Articular chondrocyte of knee joint (primary cell): ENCODE measurements around the gene JUNB. TPM values are rescaled to one million over a fixed set of nuclear protein-coding genes. Genes with fewer than 3 reads are reported as not detected.

Experiments used
- small RNA-seq: library from RNA; depleted of rRNA; stranded (forward); fragments of <200 nt; gene quantifications from one replicate; pipeline ENCODE3, GENCODE V24; 2012
- total RNA-seq: library from RNA; depleted of rRNA; stranded (reverse); fragments of >200 nt; gene quantifications from 2 replicates; pipeline ENCODE4 v1.2.3, GENCODE V29; 2012

Gene JUNB
- total RNA-seq, result 137 and 196 TPM in 2 replicates

DNA sequence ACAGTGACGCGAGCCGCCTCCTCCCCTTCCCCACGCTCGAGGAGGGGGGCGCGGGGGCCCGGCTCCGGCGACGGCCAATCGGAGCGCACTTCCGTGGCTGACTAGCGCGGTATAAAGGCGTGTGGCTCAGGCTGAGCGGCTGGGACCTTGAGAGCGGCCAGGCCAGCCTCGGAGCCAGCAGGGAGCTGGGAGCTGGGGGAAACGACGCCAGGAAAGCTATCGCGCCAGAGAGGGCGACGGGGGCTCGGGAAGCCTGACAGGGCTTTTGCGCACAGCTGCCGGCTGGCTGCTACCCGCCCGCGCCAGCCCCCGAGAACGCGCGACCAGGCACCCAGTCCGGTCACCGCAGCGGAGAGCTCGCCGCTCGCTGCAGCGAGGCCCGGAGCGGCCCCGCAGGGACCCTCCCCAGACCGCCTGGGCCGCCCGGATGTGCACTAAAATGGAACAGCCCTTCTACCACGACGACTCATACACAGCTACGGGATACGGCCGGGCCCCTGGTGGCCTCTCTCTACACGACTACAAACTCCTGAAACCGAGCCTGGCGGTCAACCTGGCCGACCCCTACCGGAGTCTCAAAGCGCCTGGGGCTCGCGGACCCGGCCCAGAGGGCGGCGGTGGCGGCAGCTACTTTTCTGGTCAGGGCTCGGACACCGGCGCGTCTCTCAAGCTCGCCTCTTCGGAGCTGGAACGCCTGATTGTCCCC lies at the start of gene JUNB:
Gene JUNB, plus strand, starts transcription at position 142 of the 706 bp plus-strand sequence. Its CDS starts 286 bp downstream, at position 428.

DNA sequence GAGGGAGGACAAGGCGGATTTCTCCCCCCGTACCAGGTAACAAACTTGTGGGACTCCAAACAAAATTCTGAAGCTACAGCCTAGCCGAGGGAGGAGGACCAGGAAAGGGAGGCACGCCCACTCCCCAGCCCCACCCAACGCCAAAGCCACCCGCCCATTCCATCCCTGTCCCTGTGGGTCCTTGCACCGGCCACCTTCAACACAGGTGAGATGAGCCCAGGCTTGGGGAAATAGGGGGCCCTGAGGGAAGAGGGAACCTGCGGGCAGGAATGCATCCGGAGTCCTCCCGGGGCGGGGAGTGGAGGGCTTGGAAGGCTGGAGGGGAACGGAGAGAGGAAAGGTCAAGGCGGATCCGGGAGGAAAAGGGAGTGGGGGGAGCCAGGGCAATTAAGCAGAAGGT lies 39.7 kb upstream of the JUNB start, which contains the start of gene BEST2:
Gene BEST2, plus strand, starts transcription at position 157 of the 400 bp plus-strand sequence. CDS start 802 bp downstream, outside the sequence.

DNA sequence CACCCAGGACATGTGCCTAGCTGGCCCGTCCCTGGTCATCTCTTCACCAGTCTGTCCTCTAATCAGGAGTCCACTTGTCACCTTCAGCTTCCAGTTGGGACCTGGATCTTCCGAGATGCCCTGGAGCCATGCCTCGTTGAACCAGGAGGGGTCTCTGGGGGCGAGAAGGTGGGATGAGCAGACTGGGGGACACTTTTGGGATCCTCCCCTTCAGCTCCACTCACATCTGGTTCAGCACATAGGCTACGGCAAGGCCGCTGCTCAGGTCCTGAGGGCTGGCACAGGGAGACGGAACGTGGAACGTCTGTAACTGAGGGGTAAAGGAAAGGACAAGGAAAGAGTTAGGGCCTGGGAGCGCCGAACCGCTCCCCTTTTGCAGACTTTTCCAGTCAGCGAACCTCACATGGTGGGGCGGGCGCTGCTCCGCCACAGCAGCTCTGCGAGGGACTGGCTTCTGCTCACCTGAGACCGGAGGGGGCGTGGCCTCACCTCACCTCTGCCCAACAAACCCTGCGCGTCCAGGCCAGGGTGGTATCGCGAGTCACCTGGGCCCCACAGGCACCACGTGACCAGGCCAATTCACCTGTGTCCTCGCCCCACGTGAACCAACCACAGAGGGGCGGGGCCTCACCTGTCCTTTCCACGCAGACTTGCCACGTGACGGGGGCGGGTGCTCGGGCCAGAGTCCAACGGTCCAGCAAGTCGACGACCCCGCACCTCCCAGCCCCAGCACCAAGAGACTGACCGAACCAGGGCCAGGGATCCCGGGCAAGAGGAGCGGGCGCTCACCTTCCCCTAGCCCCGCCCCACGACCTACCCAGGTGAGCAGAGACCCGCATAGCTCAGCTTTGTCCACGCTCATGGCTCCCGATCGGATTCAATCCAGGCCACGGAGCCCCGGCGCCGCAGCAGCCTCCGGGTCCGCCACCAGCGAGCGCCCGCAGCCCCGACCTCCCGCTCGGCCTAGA lies 16.4 kb upstream of the JUNB start, which contains the start of gene HOOK2:
Gene HOOK2, minus strand, starts transcription at position 965 of the 968 bp plus-strand sequence. Its CDS starts 103 bp downstream, at position 862.

DNA sequence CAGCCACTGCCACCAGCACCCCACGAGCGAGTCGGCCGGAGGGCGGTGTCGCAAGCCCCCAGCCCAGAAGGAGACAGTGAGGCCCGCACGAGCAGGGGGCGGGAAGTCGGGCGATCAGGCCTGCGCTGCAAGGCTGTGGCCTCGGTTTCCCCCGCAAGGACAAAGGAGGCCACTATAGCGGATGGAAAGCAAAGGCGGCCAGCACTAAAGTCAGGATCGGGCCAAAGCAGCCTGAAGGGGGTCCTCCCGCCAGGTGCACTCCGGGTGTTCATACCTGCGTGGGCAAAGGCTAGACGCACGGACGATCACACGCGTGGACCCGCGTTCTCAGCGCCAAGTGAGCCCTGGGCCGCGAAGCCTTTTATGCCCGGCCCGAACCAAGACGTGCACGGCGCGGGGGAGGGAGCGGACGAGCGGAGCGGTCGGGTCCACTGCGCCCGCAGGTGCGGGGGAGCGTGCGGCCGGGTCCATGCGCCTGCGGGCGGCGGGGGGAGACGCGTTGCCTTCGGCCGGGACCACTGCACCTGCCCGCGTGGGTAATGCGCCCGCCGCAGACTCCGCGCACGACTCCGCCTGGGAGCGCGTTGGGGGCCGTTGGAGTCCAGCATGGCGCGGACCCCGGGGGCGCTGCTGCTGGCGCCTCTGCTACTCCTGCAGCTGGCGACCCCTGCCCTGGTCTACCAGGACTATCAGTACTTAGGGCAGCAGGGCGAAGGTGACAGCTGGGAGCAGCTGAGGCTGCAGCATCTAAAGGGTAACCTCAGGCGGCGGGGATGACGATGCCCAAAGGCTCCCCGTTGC lies 10.4 kb downstream of the JUNB start, which contains the start of the genes PRDX2 and THSD8:
Gene PRDX2, minus strand, starts transcription at position 335 of the 801 bp plus-strand sequence. CDS start 539 bp downstream, outside the sequence.
Gene THSD8, plus strand, starts transcription at position 604 of the 801 bp plus-strand sequence. Its CDS starts 3 bp downstream, at position 607.

DNA sequence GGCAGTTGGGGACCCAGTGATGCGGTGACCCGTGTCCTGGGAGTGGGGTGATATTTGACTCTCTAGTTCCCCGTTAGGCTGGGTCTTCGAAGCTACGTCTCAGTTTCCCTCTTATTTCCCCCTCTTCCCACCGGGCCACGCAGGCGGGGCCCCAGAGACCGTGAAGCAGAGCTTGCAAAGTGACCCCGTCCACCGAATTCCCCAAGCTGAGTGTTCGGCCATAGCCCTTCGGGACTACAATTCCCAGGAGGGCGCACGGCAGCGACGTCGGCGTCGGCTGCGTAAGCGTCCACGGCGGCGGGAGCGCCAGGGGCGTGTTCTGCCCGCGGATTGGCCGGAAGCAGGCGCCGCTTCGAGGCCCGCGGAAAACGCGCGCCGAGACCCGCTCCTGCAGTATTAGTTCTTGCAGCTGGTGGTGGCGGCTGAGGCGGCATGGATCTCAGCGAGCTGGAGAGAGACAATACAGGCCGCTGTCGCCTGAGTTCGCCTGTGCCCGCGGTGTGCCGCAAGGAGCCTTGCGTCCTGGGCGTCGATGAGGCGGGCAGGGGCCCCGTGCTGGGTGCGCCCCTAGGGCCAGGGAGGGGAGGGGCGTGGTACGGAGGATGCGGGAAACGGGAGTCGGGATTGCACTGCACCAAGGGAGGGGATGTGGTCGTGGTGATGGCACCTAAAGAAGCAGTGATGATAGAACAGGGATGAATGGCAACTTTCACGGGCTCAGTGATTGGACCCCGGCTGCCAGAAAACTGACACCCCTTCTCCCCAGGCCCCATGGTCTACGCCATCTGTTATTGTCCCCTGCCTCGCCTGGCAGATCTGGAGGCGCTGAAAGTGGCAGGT lies 15.2 kb downstream of the JUNB start, which contains the start of gene RNASEH2A:
Gene RNASEH2A, plus strand, starts transcription at position 343 of the 840 bp plus-strand sequence. Its CDS starts 90 bp downstream, at position 433.

DNA sequence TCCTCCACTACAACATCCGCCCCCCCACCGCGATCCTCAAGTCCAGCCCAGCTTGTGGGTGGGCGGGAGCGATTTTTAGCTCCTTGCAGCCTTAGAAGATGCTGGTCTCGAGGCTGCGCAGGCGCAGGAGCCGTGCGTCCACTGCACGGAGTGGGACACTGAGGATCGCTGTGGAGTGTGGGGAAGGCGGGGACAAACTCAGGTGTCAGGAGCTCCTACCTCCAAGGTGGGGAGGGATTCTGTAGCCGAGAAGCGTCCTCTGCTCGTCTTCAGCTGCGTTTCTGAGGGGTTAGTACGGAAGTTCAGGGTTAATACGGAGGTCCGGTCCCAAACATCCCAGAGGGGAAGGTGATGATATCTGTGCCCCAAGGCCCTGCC lies 43.3 kb downstream of the JUNB start, which contains the start of gene RTBDN:
Gene RTBDN, minus strand, starts transcription at position 14 of the 378 bp plus-strand sequence. CDS start 4,600 bp downstream, outside the sequence.

DNA sequence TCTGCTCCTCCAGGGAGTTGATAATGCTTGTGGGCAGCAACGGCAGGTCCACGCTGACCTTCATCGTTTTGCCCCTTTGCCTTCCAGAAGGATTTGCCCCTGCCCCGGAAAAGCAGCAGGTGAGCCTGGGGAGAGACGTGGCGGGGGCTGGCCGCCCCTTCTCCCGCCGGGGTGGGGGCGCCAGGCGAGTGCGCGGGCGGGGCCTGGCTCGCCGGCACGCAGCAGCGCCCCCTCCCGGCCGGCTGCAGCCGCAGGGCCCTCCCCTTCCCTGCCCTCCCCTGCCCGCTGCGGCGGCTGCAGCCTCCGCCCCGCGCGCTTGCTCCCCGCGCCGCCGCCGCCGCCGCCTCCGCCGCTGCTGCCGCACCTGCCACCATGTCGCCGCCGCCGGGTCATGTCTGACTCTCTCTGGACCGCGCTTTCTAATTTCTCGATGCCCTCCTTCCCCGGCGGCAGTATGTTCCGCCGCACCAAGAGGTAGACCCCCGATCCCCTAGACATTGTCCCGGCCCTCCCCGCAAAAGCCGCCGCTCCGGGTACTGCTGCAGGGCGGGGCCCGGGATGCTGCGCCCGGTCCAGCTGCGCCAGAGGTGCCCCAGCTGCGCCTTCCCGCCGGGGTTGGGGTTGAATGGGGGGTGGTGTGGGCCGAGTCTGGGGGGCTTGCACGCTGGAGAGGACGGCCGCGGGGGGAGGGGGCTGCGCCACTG lies 47.0 kb downstream of the JUNB start, which contains the start of gene MAST1:
Gene MAST1, plus strand, starts transcription at position 334 of the 704 bp plus-strand sequence. Its CDS starts 58 bp downstream, at position 392.

Small RNA genes within 50 kb of the gene (small RNA-seq; reads per million reads assigned to genes)
- gene MIR5684, result not detected

Other genes with a start within 250 kb of the JUNB start
- gene ZNF564, start 240.0 kb upstream of the JUNB start, total RNA-seq, result 9.8 and 12.3 TPM in 2 replicates
- 10.7 and 14.8 TPM in 2 replicates for gene ZNF490, start 180.7 kb upstream of the JUNB start, total RNA-seq
- 19.7 and 26.6 TPM in 2 replicates for gene ZNF791, start 180.6 kb upstream of the JUNB start, total RNA-seq
- 35.5 and 40.5 TPM in 2 replicates for gene MAN2B1, start 124.7 kb upstream of the JUNB start, total RNA-seq
- gene WDR83, start 124.7 kb upstream of the JUNB start, total RNA-seq, result 6.5 and 6.7 TPM in 2 replicates
- gene DHPS, start 109.6 kb upstream of the JUNB start, total RNA-seq, result 31.4 and 38.3 TPM in 2 replicates
- gene GNG14, start 103.5 kb upstream of the JUNB start, total RNA-seq, result not detected in 2 replicates
- gene FBXW9, start 94.9 kb upstream of the JUNB start, total RNA-seq, result 4.8 and 9.8 TPM in 2 replicates
- 40.3 and 44.4 TPM in 2 replicates for gene TNPO2, start 67.6 kb upstream of the JUNB start, total RNA-seq
- gene TRIR, start 56.8 kb upstream of the JUNB start, total RNA-seq, result 122 and 133 TPM in 2 replicates
- gene GET3, start 54.0 kb upstream of the JUNB start, total RNA-seq, result 75.5 and 78.6 TPM in 2 replicates
- not detected in 2 replicates for gene BEST2, start 39.7 kb upstream of the JUNB start, total RNA-seq
- gene HOOK2, start 15.9 kb upstream of the JUNB start, total RNA-seq, result 17.4 and 17.8 TPM in 2 replicates
- gene PRDX2, start 10.3 kb downstream of the JUNB start, total RNA-seq, result 169 and 213 TPM in 2 replicates
- gene THSD8, start 10.6 kb downstream of the JUNB start, total RNA-seq, result not detected in 2 replicates
- gene RNASEH2A, start 15.1 kb downstream of the JUNB start, total RNA-seq, result 13.2 and 14.3 TPM in 2 replicates
- gene RTBDN, start 43.1 kb downstream of the JUNB start, total RNA-seq, result not detected in 2 replicates
- gene MAST1, start 47.0 kb downstream of the JUNB start, total RNA-seq, result 0.11 and 0.13 TPM in 2 replicates
- 33.2 and 36.1 TPM in 2 replicates for gene DNASE2, start 90.0 kb downstream of the JUNB start, total RNA-seq
- gene KLF1, start 95.7 kb downstream of the JUNB start, total RNA-seq, result not detected in 2 replicates
- 21.2 and 26.3 TPM in 2 replicates for gene GCDH, start 99.7 kb downstream of the JUNB start, total RNA-seq
- 0.22 TPM in 1 of 2 replicates, not detected in the other for gene SYCE2, start 127.8 kb downstream of the JUNB start, total RNA-seq
- 28.4 and 31.1 TPM in 2 replicates for gene FARSA, start 142.2 kb downstream of the JUNB start, total RNA-seq
- 2,132 and 2,659 TPM in 2 replicates for gene CALR, start 147.1 kb downstream of the JUNB start, total RNA-seq
- gene RAD23A, start 154.4 kb downstream of the JUNB start, total RNA-seq, result 49.3 and 58.9 TPM in 2 replicates
- 23.0 and 23.5 TPM in 2 replicates for gene GADD45GIP1, start 165.7 kb downstream of the JUNB start, total RNA-seq
- 0.11 TPM in 1 of 2 replicates, not detected in the other for gene DAND5, start 178.1 kb downstream of the JUNB start, total RNA-seq
- gene NFIX, start 204.0 kb downstream of the JUNB start, total RNA-seq, result 137 and 150 TPM in 2 replicates